Amniotic stem cell (primary cell): Measurements from ENCODE around the gene IL21R.

Experiments used
- DNase-seq: peaks from one replicate; lab custom pipeline; 2025; lab: John Stamatoyannopoulos, UW

Gene IL21R

GRCh38 chr16:27486344-27486743, 84.4 kb downstream of the IL21R start:
- DNase-seq: no peak

GRCh38 chr16:27486760-27487159, 84.8 kb downstream of the IL21R start:
- DNase-seq: no peak

- DNase-seq: no peak
Measured at GRCh38 chr16:27489421-27489820, 87.4 kb downstream of the IL21R start.

GRCh38 chr16:27489906-27490305, 87.9 kb downstream of the IL21R start:
- no peak for DNase-seq

- DNase-seq: no peak
Measured at GRCh38 chr16:27491894-27492587, 90.1 kb downstream of the IL21R start.

GRCh38 chr16:27492588-27492979, 90.6 kb downstream of the IL21R start:
- no peak for DNase-seq

- no peak for DNase-seq
Measured at GRCh38 chr16:27495191-27495590, 93.2 kb downstream of the IL21R start.

GRCh38 chr16:27498031-27498825, 96.3 kb downstream of the IL21R start:
- no peak for DNase-seq

GRCh38 chr16:27498916-27499658, 97.1 kb downstream of the IL21R start:
- DNase-seq: no peak

GRCh38 chr16:27499659-27500055, 97.7 kb downstream of the IL21R start:
- DNase-seq: no peak

- no peak for DNase-seq
Measured at GRCh38 chr16:27500801-27501200, 98.8 kb downstream of the IL21R start.
